Neuronal stem cell (in vitro differentiated cells): ENCODE measurements around the gene TAF11L11.
"Not testable (repeated sequence)": the region's sequence is repeated elsewhere in the genome, so short reads cannot be mapped to it uniquely, and the experiment has no call there.

Source experiments
- DNase-seq: peaks from one replicate; pipeline ENCODE4 v3.0.0-alpha.2; 2013; ENCODE audit warnings: low spot score
- H2AFZ ChIP-seq: one replicate; pipeline ENCODE4 v1.6.1; 2013; ENCODE audit warnings: mild to moderate bottlenecking, low read length, inconsistent platforms
- H2AK5ac ChIP-seq: 2 replicates; pipeline ENCODE4 v1.6.1; 2013; ENCODE audit warnings: low read depth, mild to moderate bottlenecking, inconsistent platforms, low read length, moderate library complexity, mixed read lengths
- H2BK120ac ChIP-seq: 2 replicates; pipeline ENCODE4 v1.6.1; 2013; ENCODE audit warnings: low read depth, mild to moderate bottlenecking, inconsistent platforms, low read length, moderate library complexity, mixed read lengths
- H2BK12ac ChIP-seq: one replicate; pipeline ENCODE4 v1.6.1; 2013; ENCODE audit warnings: low read length, inconsistent platforms
- H2BK15ac ChIP-seq: 2 replicates; pipeline ENCODE4 v1.6.1; 2013; ENCODE audit warnings: mild to moderate bottlenecking, low read length, inconsistent platforms, mixed read lengths
- H2BK5ac ChIP-seq: one replicate; pipeline ENCODE4 v1.6.1; 2013; ENCODE audit warnings: inconsistent platforms, mild to moderate bottlenecking, low read length, moderate library complexity
- H3K14ac ChIP-seq: one replicate; pipeline ENCODE4 v1.6.1; 2013; ENCODE audit warnings: low read length, inconsistent platforms
- H3K18ac ChIP-seq: 2 replicates; pipeline ENCODE4 v1.6.1; 2013; ENCODE audit warnings: low read length, inconsistent platforms
- H3K23ac ChIP-seq: 2 replicates; pipeline ENCODE4 v1.6.1; 2013; ENCODE audit warnings: low read depth, mild to moderate bottlenecking, mixed read lengths, low read length, inconsistent platforms; ENCODE audit not compliant: poor library complexity
- H3K27ac ChIP-seq: replicated peaks from 3 replicates; pipeline ENCODE4 v1.5.1; 2013; ENCODE audit warnings: low read length, inconsistent platforms
- H3K27me3 ChIP-seq, 3 experiments: 2 replicates each; pipeline ENCODE4 v1.6.1; 2013; ENCODE audit warnings: low read length in 3 of 3, mild to moderate bottlenecking in 2 of 3, inconsistent platforms in 1 of 3, low read depth in 1 of 3, mixed read lengths in 1 of 3, moderate library complexity in 1 of 3; ENCODE audit not compliant: control insufficient read depth in 3 of 3, insufficient read depth in 3 of 3
- H3K36me3 ChIP-seq, 2 donors: replicated peaks in 1 of 2; 2 replicates each; pipeline ENCODE4 v1.6.1; 2013; ENCODE audit warnings: low read length in 2 of 2; ENCODE audit not compliant: control insufficient read depth in 2 of 2, insufficient read depth in 2 of 2
- H3K4ac ChIP-seq: 2 replicates; pipeline ENCODE4 v1.6.1; 2013; ENCODE audit warnings: inconsistent platforms, mild to moderate bottlenecking, low read length, moderate library complexity
- H3K4me1 ChIP-seq, 2 donors: 1 replicate in 1 of 2; 2 replicates in 1 of 2; pipeline ENCODE4 v1.6.1; 2013; ENCODE audit warnings: low read length in 2 of 2, low read depth in 1 of 2; ENCODE audit not compliant: control insufficient read depth in 2 of 2, insufficient read depth in 1 of 2
- H3K4me2 ChIP-seq: one replicate; pipeline ENCODE4 v1.6.1; 2013; ENCODE audit warnings: mild to moderate bottlenecking, low read length, inconsistent platforms; ENCODE audit not compliant: insufficient read depth, poor library complexity, severe bottlenecking
- H3K4me3 ChIP-seq, 2 donors: 2 replicates each; pipeline ENCODE4 v1.5.1; 2013; ENCODE audit warnings: low read length in 2 of 2, mild to moderate bottlenecking in 2 of 2, inconsistent platforms in 1 of 2, moderate library complexity in 1 of 2
- H3K79me1 ChIP-seq: one replicate; pipeline ENCODE4 v1.6.1; 2013; ENCODE audit warnings: low read depth, mild to moderate bottlenecking, inconsistent platforms, low read length, moderate library complexity
- H3K9ac ChIP-seq: one replicate; pipeline ENCODE4 v1.6.1; 2013; ENCODE audit warnings: mild to moderate bottlenecking, low read depth, low read length, inconsistent platforms; ENCODE audit not compliant: poor library complexity
- H3K9me3 ChIP-seq, 2 donors: replicated peaks in 1 of 2; 2 replicates each; pipeline versions ENCODE3 to v1.6.1; 2013; ENCODE audit warnings: low read length in 2 of 2, mild to moderate bottlenecking in 2 of 2, inconsistent platforms in 1 of 2, low read depth in 1 of 2, mixed read lengths in 1 of 2, moderate library complexity in 1 of 2; ENCODE audit not compliant: control insufficient read depth in 2 of 2, insufficient read depth in 1 of 2
- H4K8ac ChIP-seq: one replicate; pipeline ENCODE4 v1.6.1; 2013; ENCODE audit warnings: low read depth, mild to moderate bottlenecking, inconsistent platforms, low read length, moderate library complexity
- H4K91ac ChIP-seq: one replicate; pipeline ENCODE4 v1.6.1; 2013; ENCODE audit warnings: low read length, low read depth, mild to moderate bottlenecking, inconsistent platforms; ENCODE audit not compliant: poor library complexity
- WGBS, 2 donors: extraction: QIAGEN DNeasy Blood & Tissue Kit; methylation state at CpG; one replicate each; pipeline ENCODE4 v1.1.7; 2013; ENCODE audit warnings: missing lambda C conversion rate in 2 of 2, mixed read lengths in 1 of 2; ENCODE audit not compliant: insufficient read length in 2 of 2, insufficient replicate concordance in 1 of 2; ENCODE audit errors: extremely low coverage in 2 of 2; 5-methylcytosine and 5-hydroxymethylcytosine counted together

Gene TAF11L11

GRCh38 chr5:17597728-17598127 is 6.3 kb upstream of the TAF11L11 start, which contains the start of gene TAF11L10:
TSS of gene TAF11L10 (minus strand) at chr5:17597828.
- not testable (repeated sequence) for H3K4me2 ChIP-seq, H3K4me1 ChIP-seq, H3K18ac ChIP-seq, H3K14ac ChIP-seq, H2BK12ac ChIP-seq, H2BK5ac ChIP-seq, H3K4ac ChIP-seq, H3K79me1 ChIP-seq, DNase-seq, H2BK15ac ChIP-seq, H3K9ac ChIP-seq, H2AFZ ChIP-seq, H2BK120ac ChIP-seq, H3K9me3 ChIP-seq, H4K91ac ChIP-seq, H3K27me3 ChIP-seq, H3K36me3 ChIP-seq, H4K8ac ChIP-seq, H3K23ac ChIP-seq, H3K4me3 ChIP-seq, H3K27ac ChIP-seq, H2AK5ac ChIP-seq
- no CpG with 5 or more reads among the region's 15 CpGs for WGBS, 2 donors

DNA sequence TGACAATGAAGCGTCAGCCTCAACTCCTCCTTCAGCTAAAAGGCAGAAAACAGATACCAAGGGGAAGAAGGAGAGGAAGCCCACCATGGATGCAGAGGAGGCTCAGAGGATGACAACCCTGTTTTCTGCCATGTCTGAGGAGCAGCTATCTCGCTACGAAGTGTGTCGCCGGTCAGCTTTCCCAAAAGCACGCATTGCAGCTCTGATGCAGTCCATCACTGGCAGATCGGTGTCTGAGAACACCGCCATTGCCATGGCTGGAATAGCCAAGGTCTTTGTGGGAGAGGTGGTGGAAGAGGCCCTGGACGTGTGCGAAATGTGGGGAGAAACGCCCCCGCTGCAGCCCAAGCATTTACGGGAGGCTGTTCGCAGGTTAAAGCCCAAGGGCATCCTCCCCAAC is 968 bp downstream of the TAF11L11 start:
- H3K4me2 ChIP-seq: no peak overlapping the region
- no peaks in the 10 kb centered on the region for H3K9me3 ChIP-seq
- no peak overlapping the region for H3K4ac ChIP-seq
- no peaks in the 10 kb centered on the region for H3K4me1 ChIP-seq
- no peaks in the 10 kb centered on the region for H3K79me1 ChIP-seq
- no peaks in the 10 kb centered on the region for H3K36me3 ChIP-seq
- no CpG with 5 or more reads among the region's 14 CpGs for WGBS, 2 donors
- H3K4me3 ChIP-seq: peak overlapping the region in 1 of 2 donors; percentile 34
- no peak overlapping the region for H3K9ac ChIP-seq
- no peak overlapping the region for H4K91ac ChIP-seq
- no peak overlapping the region for H2BK15ac ChIP-seq
- no peak overlapping the region for H2BK12ac ChIP-seq
- DNase-seq: no peak
- H3K27me3 ChIP-seq: no peaks in the 10 kb centered on the region
- H3K23ac ChIP-seq: no peak overlapping the region
- no peak overlapping the region for H2AFZ ChIP-seq
- no peak overlapping the region for H4K8ac ChIP-seq
- H2BK5ac ChIP-seq: no peak overlapping the region
- no peak overlapping the region for H3K27ac ChIP-seq
- H3K14ac ChIP-seq: no peak overlapping the region
- no peak overlapping the region for H2AK5ac ChIP-seq
- no peak overlapping the region for H2BK120ac ChIP-seq
- H3K18ac ChIP-seq: no peak overlapping the region

GRCh38 chr5:17607461-17607860 is 3.5 kb downstream of the TAF11L11 start:
- not testable (repeated sequence) for H3K9me3 ChIP-seq, H2AFZ ChIP-seq, H3K9ac ChIP-seq, H3K36me3 ChIP-seq, DNase-seq, H3K23ac ChIP-seq, H2AK5ac ChIP-seq, H2BK15ac ChIP-seq, H4K91ac ChIP-seq, H2BK120ac ChIP-seq, H4K8ac ChIP-seq, H3K4me2 ChIP-seq, H3K27ac ChIP-seq, H3K4ac ChIP-seq, H3K14ac ChIP-seq, H2BK12ac ChIP-seq, H2BK5ac ChIP-seq, H3K18ac ChIP-seq, H3K79me1 ChIP-seq, H3K27me3 ChIP-seq, H3K4me1 ChIP-seq
- WGBS, 2 donors: no CpG with 5 or more reads among the region's 4 CpGs
- H3K4me3 ChIP-seq: peak overlapping the region in 1 of 2 donors; percentile 59

DNA sequence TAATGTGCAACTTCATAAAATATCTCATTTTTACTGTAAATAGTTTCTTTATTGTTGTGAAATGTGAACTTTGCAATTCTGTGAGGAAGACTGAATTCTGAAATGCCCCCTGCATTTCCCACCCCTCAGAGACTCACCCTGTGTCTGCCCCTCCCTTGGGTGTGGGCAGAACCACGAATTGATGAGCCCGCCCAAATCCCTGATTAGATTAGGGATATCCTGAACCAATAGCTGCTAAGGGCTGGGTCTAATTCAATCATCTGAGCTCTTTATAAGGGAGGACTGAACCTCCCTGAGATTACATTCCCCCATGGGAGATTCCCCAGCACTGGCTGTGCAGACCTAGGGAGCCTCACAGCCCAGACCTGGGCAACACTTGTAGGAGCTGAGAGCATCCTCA is 6.1 kb downstream of the TAF11L11 start, which contains the start of gene TAF11L12:
Gene TAF11L12 (plus strand): TSS at position 301 of the 400 bp plus-strand sequence.
- not testable (repeated sequence) for H3K79me1 ChIP-seq, H3K9ac ChIP-seq, H3K36me3 ChIP-seq, H3K9me3 ChIP-seq, H2BK5ac ChIP-seq, H3K4me1 ChIP-seq, H3K23ac ChIP-seq, H3K4ac ChIP-seq, H2BK12ac ChIP-seq, H3K27me3 ChIP-seq, H4K8ac ChIP-seq, H3K4me3 ChIP-seq, DNase-seq, H3K4me2 ChIP-seq, H4K91ac ChIP-seq, H2BK15ac ChIP-seq, H3K14ac ChIP-seq, H3K18ac ChIP-seq, H2AK5ac ChIP-seq, H2AFZ ChIP-seq, H3K27ac ChIP-seq, H2BK120ac ChIP-seq
- WGBS, 2 donors: no CpG with 5 or more reads among the region's 2 CpGs
